Measurements from ENCODE around the gene TMC2. TPM values are rescaled to one million over a fixed set of nuclear protein-coding genes. Genes with fewer than 3 reads are reported as not detected.

TMC2 gene
- total and polyA plus RNA-seq, 8 donors, result 0.02 to 0.19 (median 0.09) TPM; not detected in 3

GRCh38 chr20:2518096-2518495 is 18.3 kb upstream of the TMC2 start:
- DNase-seq, result no peak
- ATAC-seq, result no peak
- no peak overlapping the region for H3K27ac ChIP-seq
- H3K4me3 ChIP-seq, result no peak overlapping the region
- WGBS, 2 donors, result 71 to 79% methylated on average over 10 of the region's 10 CpGs
- no peak for FAIRE-seq
- no peaks in the 10 kb centered on the region for H3K27me3 ChIP-seq
- intact Hi-C loops (cut with DNase I), result no loop called here
- TF ChIP-seq CTCF (IDR thresholded peaks at IDR 0.05), result no peak
- H3K36me3 ChIP-seq, result no peaks in the 10 kb centered on the region
- peaks cover 0 to 6% (median 0%) of the 10 kb centered on the region in 3 donors for H3K4me1 ChIP-seq
- no peaks in the 10 kb centered on the region for H3K9me3 ChIP-seq

DNA sequence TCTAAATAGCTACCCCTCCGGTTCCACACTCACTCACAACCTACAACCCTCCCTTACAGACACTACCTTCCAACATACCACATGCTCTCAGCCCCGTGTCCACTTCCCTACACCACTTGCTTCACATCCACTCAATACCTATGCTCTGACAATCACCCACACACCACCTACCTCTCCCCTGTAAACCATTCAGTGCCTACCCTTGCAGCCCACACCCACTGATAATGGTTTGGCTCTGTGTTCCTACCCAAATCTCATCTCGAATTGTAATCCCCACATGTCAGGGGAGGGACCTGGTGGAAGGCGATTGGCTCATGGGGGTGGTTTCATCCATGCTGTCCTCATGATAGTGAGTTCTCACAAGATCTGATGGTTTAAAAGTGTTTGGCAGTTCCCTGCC is 17.8 kb upstream of the TMC2 start:
- H3K27ac ChIP-seq, result no peak overlapping the region
- intact Hi-C loops (cut with DNase I), result no loop called here
- FAIRE-seq (no peak), DNase-seq (no peak), ATAC-seq (no peak)
- no peak overlapping the region for H3K4me3 ChIP-seq
- peaks cover 0 to 6% (median 0%) of the 10 kb centered on the region in 3 donors for H3K4me1 ChIP-seq
- 64 to 70% methylated on average over 4 of the region's 4 CpGs for WGBS, 2 donors
- no peaks in the 10 kb centered on the region for H3K9me3 ChIP-seq
- no peak for TF ChIP-seq CTCF (IDR thresholded peaks at IDR 0.05)
- H3K36me3 ChIP-seq, result no peaks in the 10 kb centered on the region
- no peaks in the 10 kb centered on the region for H3K27me3 ChIP-seq

GRCh38 chr20:2519115-2519809 is 17.1 kb upstream of the TMC2 start:
- FAIRE-seq, result no peak
- Histone ChIP-seq H3K27ac (no peak overlapping the region), H3K36me3 (no peaks in the 10 kb centered on the region), H3K4me1 (peaks cover 0 to 6% (median 0%) of the 10 kb centered on the region in 3 donors), H3K4me3 (no peak overlapping the region), H3K9me3 (no peaks in the 10 kb centered on the region), H3K27me3 (no peaks in the 10 kb centered on the region)
- TF ChIP-seq CTCF (IDR thresholded peaks at IDR 0.05), result no peak
- WGBS, 2 donors, result 83 to 92% methylated on average over 4 of the region's 4 CpGs
- intact Hi-C loops (cut with DNase I), result no loop called here
- no peak for DNase-seq
- ATAC-seq, result no peak

DNA sequence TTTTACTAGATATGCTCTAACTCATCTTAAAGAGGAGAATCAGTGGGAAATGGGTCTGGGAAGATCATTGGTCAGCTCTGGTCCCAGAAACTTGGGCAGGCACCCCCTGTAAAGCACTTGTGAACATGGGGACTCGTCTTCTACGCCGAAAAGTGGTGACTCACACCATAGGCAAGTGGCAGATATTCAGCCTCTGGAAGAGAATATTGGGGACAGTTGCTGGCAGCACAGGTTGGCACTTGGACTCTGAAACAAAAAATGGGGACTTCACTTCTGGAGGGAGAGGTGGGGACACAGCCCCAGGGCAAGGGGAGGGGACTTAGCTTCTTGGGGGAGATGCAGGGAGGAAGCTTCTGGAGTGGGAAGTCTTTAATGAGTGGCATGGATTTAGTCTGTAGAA is 15.8 kb upstream of the TMC2 start:
- WGBS, 2 donors, result 66 to 81% methylated on average over 3 of the region's 3 CpGs
- H3K4me3 ChIP-seq, result no peak overlapping the region
- ATAC-seq (no peak), DNase-seq (no peak), FAIRE-seq (no peak)
- H3K36me3 ChIP-seq, result no peaks in the 10 kb centered on the region
- H3K4me1 ChIP-seq, result peaks cover 0 to 6% (median 0%) of the 10 kb centered on the region in 3 donors
- no peak for TF ChIP-seq CTCF (IDR thresholded peaks at IDR 0.05)
- no peak overlapping the region for H3K27ac ChIP-seq
- intact Hi-C loops (cut with DNase I), result loop anchor here in 1 of 3 donors (10.0 kb wide), 1 partner anchor 124 kb away; no protein-coding TSS in a partner anchor
- H3K27me3 ChIP-seq, result no peaks in the 10 kb centered on the region
- H3K9me3 ChIP-seq, result no peaks in the 10 kb centered on the region

All from pancreas (tissue), 10 donors.